ENCODE measurements around the gene ELFN1.

DNA sequence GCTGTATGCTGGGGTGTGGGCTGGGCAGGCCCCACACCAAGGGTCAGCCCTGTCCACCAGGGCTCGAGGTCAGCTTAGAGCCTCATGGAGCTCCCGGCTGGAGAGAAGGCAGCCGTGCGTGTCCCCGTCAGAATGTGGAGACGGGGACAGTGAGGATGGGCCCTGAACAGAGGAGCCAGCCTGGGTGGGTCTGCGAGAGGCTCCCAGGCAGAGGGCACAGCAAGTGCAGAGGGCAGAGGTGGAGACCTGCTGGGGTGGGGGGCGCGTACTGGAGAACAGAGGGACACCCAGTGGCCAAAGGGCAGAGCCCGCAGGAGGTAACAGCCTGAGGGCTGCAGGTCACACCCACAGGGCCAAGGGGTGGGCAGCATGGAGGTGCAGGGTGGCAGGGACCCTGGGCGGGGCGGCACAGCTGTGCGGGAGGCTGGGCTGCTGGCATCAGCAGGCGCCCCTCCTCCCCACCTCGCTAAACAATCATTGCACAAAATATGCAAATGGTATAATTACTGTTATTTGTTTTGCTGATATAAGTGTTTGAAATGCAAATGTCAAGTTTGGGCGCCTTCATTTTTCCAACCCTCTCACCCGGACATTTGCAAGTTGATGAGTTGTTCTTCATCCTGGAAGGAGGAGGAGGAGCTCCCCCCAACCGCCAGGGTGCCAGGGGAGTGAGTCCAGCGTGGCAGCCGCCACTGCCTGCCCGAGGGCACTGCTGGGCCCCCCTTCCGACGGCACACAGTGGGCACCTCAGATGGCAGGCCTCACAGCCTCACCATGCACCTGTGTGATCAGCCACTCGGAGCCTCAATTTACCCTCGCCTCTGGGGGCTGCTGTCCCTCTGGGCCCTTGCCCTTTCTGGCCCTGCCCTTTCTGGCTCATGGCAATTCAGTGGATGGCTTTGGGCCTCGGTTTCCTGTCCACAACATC, 35.0 kb downstream of the ELFN1 start:
- TF ChIP-seq, protein P1, sequence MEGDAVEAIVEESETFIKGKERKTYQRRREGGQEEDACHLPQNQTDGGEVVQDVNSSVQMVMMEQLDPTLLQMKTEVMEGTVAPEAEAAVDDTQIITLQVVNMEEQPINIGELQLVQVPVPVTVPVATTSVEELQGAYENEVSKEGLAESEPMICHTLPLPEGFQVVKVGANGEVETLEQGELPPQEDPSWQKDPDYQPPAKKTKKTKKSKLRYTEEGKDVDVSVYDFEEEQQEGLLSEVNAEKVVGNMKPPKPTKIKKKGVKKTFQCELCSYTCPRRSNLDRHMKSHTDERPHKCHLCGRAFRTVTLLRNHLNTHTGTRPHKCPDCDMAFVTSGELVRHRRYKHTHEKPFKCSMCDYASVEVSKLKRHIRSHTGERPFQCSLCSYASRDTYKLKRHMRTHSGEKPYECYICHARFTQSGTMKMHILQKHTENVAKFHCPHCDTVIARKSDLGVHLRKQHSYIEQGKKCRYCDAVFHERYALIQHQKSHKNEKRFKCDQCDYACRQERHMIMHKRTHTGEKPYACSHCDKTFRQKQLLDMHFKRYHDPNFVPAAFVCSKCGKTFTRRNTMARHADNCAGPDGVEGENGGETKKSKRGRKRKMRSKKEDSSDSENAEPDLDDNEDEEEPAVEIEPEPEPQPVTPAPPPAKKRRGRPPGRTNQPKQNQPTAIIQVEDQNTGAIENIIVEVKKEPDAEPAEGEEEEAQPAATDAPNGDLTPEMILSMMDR (IDR thresholded peaks at IDR 0.05): no peak
- TF ChIP-seq POLR2AphosphoS5 (IDR thresholded peaks at IDR 0.05) (no peak), EP300 (IDR thresholded peaks at IDR 0.05) (no peak)
